Esophagus squamous epithelium (tissue), 4 donors: ENCODE data around the gene SGK1.

Source experiments
- POLR2A ChIP-seq, 4 donors: fragments of 450-650 bp; IDR thresholded peaks; one replicate each; pipeline ENCODE4 v1.6.1; 2017; ENCODE audit warnings: antibody characterized with exemption in 4 of 4, mild to moderate bottlenecking in 4 of 4, moderate library complexity in 3 of 4
- TF ChIP-seq, protein P1 (sequence below), 6 experiments: fragments of 450-650 bp in 4 of 6; fragments of 200-600 bp in 2 of 6; sonication (generic) in 2 of 6; IDR thresholded peaks; one replicate each; pipeline ENCODE4 v1.5.1; 2016 to 2019; ENCODE audit warnings: antibody characterized with exemption in 6 of 6, mild to moderate bottlenecking in 4 of 6, moderate library complexity in 4 of 6

- TF ChIP-seq, protein P1, sequence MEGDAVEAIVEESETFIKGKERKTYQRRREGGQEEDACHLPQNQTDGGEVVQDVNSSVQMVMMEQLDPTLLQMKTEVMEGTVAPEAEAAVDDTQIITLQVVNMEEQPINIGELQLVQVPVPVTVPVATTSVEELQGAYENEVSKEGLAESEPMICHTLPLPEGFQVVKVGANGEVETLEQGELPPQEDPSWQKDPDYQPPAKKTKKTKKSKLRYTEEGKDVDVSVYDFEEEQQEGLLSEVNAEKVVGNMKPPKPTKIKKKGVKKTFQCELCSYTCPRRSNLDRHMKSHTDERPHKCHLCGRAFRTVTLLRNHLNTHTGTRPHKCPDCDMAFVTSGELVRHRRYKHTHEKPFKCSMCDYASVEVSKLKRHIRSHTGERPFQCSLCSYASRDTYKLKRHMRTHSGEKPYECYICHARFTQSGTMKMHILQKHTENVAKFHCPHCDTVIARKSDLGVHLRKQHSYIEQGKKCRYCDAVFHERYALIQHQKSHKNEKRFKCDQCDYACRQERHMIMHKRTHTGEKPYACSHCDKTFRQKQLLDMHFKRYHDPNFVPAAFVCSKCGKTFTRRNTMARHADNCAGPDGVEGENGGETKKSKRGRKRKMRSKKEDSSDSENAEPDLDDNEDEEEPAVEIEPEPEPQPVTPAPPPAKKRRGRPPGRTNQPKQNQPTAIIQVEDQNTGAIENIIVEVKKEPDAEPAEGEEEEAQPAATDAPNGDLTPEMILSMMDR (IDR thresholded peaks at IDR 0.05) = no peak
- TF ChIP-seq POLR2A (IDR thresholded peaks at IDR 0.05) = no peak
Measured at GRCh38 chr6:134363323-134364039, 45.6 kb upstream of the SGK1 start.
